T-helper 1 cell treated with Interleukin-12 subunit alpha and Interleukin-12 subunit beta and Interleukin-4 antibody, amounts not matched to agents 30 μg/mL and 1 μg/mL, for 36 hours (primary cell): Measurements from ENCODE around the gene BAX.

Experiments
- H3K27ac Mint-ChIP-seq: one replicate; pipeline ENCODE4 v1.8.0; 2021; ENCODE audit warnings: mild to moderate bottlenecking, mixed read lengths
- H3K27me3 Mint-ChIP-seq: one replicate; pipeline ENCODE4 v1.8.0; 2021; ENCODE audit warnings: low read depth, mixed read lengths
- H3K36me3 Mint-ChIP-seq: one replicate; pipeline ENCODE4 v1.8.0; 2021; ENCODE audit warnings: low read depth, mixed read lengths
- H3K4me1 Mint-ChIP-seq: one replicate; pipeline ENCODE4 v1.8.0; 2021; ENCODE audit warnings: low read depth, mixed read lengths
- H3K4me3 Mint-ChIP-seq: one replicate; pipeline ENCODE4 v1.8.0; 2021; ENCODE audit warnings: mild to moderate bottlenecking, moderate library complexity, mixed read lengths
- H3K9me3 Mint-ChIP-seq: one replicate; pipeline ENCODE4 v1.8.0; 2021; ENCODE audit warnings: mixed read lengths

The BAX gene

DNA sequence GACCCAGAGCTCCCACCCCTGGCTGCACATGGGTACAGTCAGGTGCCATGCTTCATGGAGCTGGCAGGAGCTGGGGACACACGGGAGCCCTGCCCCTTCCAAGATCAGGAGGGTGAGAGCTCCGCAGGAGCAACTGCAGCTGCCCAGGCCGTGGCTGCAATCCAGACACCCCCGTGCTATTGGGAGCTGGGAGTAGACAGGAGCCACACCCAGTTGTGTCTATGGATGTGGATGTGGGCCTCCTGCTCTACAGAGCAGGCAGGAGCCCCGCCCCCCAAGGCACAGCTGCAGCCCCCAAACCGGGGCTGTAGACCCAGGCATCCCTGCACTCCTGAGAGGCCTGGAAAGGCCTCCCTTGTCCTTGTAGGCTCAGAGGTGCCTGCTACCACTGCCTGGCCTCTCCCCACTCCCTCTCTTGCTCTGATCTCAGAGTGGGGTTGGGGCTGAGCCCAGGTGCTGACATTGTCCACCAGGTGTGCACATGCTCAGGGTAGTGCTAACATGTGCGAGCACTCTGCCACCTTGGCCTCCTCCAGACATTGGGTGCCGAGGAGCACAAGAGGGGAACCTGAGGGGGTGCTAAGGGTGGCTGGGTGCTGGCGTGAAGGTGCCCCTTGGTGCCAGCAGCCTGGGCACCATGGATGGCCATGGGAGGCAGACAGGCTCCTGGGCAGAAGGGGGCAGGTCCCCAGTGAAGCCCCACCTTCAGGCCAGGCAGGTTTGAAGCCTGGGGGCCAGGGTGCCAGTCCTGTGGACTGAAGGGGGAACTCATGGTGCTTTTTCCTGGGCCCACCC lies 8.0 kb upstream of the BAX start:
- Mint-ChIP-seq H3K4me3 (no peak overlapping the region), H3K36me3 (no peaks in the 10 kb centered on the region), H3K27me3 (no peaks in the 10 kb centered on the region), H3K27ac (no peak overlapping the region), H3K4me1 (no peaks in the 10 kb centered on the region), H3K9me3 (peaks cover 4% of the 10 kb centered on the region)

DNA sequence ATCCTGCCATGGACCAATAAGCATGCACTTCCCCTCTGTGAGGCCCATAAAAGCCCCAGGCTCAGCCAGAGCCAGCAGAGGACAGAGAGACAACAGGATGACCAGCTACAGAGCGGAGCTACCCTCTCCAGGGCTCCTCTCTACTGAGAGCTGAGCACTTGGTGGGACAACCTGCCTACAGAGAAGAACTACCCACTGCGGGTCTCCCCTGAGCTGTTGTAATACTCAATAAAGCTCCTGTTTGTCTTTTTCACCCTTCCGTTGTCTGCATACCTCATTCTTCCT lies 7.5 kb upstream of the BAX start:
- no peak overlapping the region for H3K4me3 Mint-ChIP-seq
- H3K27ac Mint-ChIP-seq = no peak overlapping the region
- H3K27me3 Mint-ChIP-seq = no peaks in the 10 kb centered on the region
- no peaks in the 10 kb centered on the region for H3K4me1 Mint-ChIP-seq
- H3K9me3 Mint-ChIP-seq = peaks cover 4% of the 10 kb centered on the region
- H3K36me3 Mint-ChIP-seq = no peaks in the 10 kb centered on the region

DNA sequence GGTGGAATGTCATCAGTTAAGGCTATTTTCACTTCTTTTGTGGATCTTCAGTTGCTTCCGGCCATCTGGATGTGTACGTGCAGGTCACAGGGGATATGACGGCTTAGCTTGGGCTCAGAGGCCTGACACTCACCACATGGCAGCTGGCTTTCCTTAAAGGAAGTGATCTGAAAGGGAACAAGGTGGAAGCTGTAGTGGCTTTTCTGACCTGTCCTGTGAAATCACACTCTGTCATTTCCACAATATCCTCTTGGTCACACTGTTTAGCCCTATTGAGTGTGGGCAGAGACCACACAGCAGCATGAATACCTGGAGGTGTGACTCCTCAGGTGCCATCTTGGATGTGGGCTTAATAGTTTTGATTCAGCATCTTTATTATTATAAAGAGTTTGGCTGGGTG lies 4.5 kb upstream of the BAX start:
- Mint-ChIP-seq H3K4me3 (no peak overlapping the region), H3K9me3 (peaks cover 4% of the 10 kb centered on the region), H3K27ac (no peak overlapping the region), H3K36me3 (no peaks in the 10 kb centered on the region), H3K27me3 (no peaks in the 10 kb centered on the region), H3K4me1 (peaks cover 4% of the 10 kb centered on the region)

GRCh38 chr19:48950830-48951519 lies 3.7 kb upstream of the BAX start:
- H3K9me3 Mint-ChIP-seq = peaks cover 4% of the 10 kb centered on the region
- no peak overlapping the region for H3K4me3 Mint-ChIP-seq
- peaks cover 2% of the 10 kb centered on the region for H3K36me3 Mint-ChIP-seq
- no peaks in the 10 kb centered on the region for H3K27me3 Mint-ChIP-seq
- H3K27ac Mint-ChIP-seq = no peak overlapping the region
- H3K4me1 Mint-ChIP-seq = peaks cover 6% of the 10 kb centered on the region

GRCh38 chr19:48953141-48953540 lies 1.5 kb upstream of the BAX start:
- no peak overlapping the region for H3K27ac Mint-ChIP-seq
- peaks cover 14% of the 10 kb centered on the region for H3K4me1 Mint-ChIP-seq
- H3K4me3 Mint-ChIP-seq = no peak overlapping the region
- H3K27me3 Mint-ChIP-seq = no peaks in the 10 kb centered on the region
- peaks cover 20% of the 10 kb centered on the region for H3K36me3 Mint-ChIP-seq
- no peaks in the 10 kb centered on the region for H3K9me3 Mint-ChIP-seq

DNA sequence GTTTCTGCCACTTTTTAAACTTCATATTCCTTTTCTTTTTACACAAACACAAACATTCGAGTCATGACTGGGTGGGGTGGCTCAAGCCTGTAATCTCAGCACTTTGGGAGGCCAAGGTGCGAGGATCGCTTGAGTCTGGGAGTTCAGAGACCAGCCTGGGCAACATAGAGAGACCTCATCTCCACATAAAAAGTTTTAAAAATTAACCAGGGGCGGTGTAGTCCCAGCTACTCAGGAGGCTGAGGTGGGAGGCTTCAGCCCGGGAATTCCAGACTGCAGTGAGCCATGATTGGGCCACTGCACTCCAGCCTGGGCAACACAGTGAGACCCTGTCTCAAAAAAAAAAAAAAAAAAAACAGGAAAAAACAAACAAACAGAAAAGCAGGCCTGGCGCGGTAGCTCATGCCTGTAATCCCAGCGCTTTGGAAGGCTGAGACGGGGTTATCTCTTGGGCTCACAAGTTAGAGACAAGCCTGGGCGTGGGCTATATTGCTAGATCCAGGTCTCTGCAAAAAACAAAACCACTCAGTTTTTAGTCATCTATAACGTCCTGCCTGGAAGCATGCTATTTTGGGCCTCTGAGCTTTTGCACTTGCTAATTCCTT lies 583 bp upstream of the BAX start:
- Mint-ChIP-seq H3K36me3 (peaks cover 26% of the 10 kb centered on the region), H3K27ac (peak overlapping the region; percentile 91), H3K9me3 (no peaks in the 10 kb centered on the region), H3K27me3 (no peaks in the 10 kb centered on the region), H3K4me1 (peaks cover 18% of the 10 kb centered on the region), H3K4me3 (peak overlapping the region; percentile 89)

- no peaks in the 10 kb centered on the region for H3K9me3 Mint-ChIP-seq
- peaks cover 28% of the 10 kb centered on the region for H3K36me3 Mint-ChIP-seq
- peak overlapping the region; percentile 93 for H3K4me3 Mint-ChIP-seq
- peaks cover 23% of the 10 kb centered on the region for H3K4me1 Mint-ChIP-seq
- peak overlapping the region; percentile 87 for H3K27ac Mint-ChIP-seq
- H3K27me3 Mint-ChIP-seq = no peaks in the 10 kb centered on the region
Measured at GRCh38 chr19:48955308-48955958, 758 bp downstream of the BAX start.

GRCh38 chr19:48958006-48958405 lies 3.3 kb downstream of the BAX start:
- H3K9me3 Mint-ChIP-seq = no peaks in the 10 kb centered on the region
- H3K4me3 Mint-ChIP-seq = peak overlapping the region; percentile 17
- H3K36me3 Mint-ChIP-seq = peaks cover 38% of the 10 kb centered on the region
- peaks cover 32% of the 10 kb centered on the region for H3K4me1 Mint-ChIP-seq
- H3K27me3 Mint-ChIP-seq = no peaks in the 10 kb centered on the region
- H3K27ac Mint-ChIP-seq = peak overlapping the region; percentile 39

DNA sequence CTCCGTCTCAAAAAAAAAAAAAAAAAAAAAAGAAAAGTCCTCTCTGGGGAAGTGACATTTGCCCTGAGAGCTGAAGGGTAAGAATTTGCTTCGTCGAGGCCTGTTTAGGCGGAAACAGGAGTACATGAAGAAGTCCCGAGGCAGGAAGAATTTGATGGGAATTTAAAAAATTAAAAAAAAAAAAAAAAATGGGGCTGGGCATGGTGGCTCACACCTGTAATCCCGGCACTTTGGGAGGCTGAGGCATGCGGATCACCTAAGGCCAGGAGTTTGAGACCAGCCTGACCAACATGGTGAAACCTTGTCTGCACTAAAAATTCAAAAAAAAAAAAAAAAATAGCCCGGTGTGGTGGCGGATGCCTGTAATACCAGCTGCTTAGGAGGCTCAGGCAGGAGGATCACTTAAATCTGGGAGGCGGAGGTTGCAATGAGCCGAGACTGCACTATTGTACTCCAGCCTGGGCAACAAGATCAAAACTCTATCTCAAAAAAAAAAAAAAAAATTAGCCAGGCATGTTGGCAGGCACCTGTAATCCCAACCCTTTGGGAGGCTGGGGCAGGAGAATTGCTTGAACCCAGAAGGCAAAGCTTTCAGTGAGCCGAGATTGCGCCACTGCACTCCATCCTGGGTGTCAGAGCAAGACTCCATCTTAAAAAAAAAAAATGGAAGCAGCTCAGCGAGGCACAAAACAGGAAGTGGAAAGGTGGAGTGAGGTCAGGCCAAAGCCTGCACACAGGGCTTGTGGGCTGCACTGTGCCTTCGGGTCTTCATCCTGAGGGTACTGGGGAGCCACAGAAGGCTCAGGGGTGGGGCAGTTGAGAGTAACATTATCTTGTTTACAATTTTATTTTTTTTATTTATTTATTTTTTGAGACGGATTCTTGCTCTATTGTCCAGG lies 4.9 kb downstream of the BAX start:
- Mint-ChIP-seq H3K4me3 (no peak overlapping the region), H3K9me3 (no peaks in the 10 kb centered on the region), H3K36me3 (peaks cover 38% of the 10 kb centered on the region), H3K27ac (peak overlapping the region; percentile 49), H3K27me3 (no peaks in the 10 kb centered on the region), H3K4me1 (peaks cover 41% of the 10 kb centered on the region)

- Mint-ChIP-seq H3K27me3 (no peaks in the 10 kb centered on the region), H3K4me3 (no peak overlapping the region), H3K4me1 (peaks cover 46% of the 10 kb centered on the region), H3K27ac (peak overlapping the region; percentile 74), H3K9me3 (no peaks in the 10 kb centered on the region), H3K36me3 (peaks cover 41% of the 10 kb centered on the region)
Measured at GRCh38 chr19:48961051-48961649, 6.5 kb downstream of the BAX start.

DNA sequence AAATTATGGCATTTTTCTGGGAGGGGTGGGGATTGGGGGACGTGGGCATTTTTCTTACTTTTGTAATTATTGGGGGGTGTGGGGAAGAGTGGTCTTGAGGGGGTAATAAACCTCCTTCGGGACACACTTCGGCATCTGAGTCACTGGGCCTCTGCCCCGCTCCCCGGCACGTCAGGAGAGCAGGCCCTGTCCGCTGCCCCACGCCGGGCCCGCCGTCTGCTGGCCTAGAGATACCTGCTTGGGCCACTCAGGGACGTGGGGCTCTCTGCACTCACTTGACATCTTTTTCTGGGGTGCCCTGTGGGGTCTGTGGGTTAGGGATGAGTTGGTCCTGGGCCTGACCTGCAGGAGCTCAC lies 7.0 kb downstream of the BAX start:
- Mint-ChIP-seq H3K4me3 (peak overlapping the region; percentile 43), H3K36me3 (peaks cover 43% of the 10 kb centered on the region), H3K27me3 (no peaks in the 10 kb centered on the region), H3K4me1 (peaks cover 47% of the 10 kb centered on the region), H3K9me3 (no peaks in the 10 kb centered on the region), H3K27ac (peak overlapping the region; percentile 96)

DNA sequence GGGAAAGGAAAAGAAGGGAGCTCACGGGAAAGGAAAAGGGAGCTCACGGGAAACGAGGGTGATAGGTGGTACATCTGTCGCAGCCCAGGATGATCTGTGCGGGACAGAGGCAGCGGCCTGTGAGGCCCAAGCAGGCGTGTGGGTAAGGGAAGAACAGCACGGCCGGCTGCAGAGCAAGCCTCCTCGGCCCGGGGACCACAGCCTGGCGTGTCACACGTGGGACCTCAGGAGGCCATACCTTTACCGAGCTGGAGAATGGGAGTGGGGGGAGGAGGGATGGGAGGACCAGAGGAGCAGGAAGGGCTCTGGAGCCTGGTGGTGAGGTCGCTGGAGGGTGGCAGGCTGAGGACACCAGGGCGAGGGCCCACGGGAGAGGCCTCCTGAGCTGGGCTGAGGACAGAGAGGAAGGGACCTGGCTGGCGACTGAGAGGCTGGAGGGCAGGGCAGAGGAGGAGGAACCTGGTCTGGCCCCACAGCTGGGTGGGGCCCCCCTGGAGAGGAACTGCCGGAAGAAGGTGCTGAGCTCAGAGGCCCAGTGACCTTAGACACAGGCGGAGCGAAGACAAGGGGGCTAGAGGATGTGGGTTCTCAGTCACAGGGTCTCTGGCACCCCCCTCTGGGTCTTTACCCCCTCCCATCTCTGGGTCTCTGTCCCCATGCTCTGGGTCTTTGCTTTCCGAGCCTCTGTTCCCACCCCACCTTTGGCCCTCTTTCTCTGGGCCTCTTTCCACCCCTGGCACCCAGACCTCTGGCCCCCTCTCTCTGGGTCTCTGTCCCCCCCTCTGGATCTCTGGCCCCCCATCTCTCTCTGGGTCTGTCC lies 7.6 kb downstream of the BAX start:
- Mint-ChIP-seq H3K9me3 (no peaks in the 10 kb centered on the region), H3K36me3 (peaks cover 41% of the 10 kb centered on the region), H3K27ac (peak overlapping the region; percentile 96), H3K27me3 (no peaks in the 10 kb centered on the region), H3K4me3 (peak overlapping the region; percentile 59), H3K4me1 (peaks cover 45% of the 10 kb centered on the region)

DNA sequence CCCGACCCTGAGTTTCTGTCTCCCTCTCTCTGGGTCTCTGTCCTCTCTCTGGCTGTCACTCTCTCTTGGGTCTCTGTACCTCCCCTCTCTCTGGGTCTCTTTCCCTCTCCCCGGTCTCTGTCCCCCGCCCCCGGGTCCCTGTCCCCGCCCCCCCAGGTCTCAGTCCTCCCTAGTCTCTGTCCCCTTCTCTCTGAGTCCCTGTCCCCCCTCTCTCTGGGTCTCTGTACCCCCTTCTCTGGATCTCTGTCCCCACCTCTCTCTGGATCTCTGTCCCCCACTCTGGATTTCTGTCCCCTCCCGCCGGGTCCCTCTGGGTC lies 8.1 kb downstream of the BAX start:
- peak overlapping the region; percentile 98 for H3K4me3 Mint-ChIP-seq
- peaks cover 47% of the 10 kb centered on the region for H3K4me1 Mint-ChIP-seq
- no peaks in the 10 kb centered on the region for H3K9me3 Mint-ChIP-seq
- peaks cover 37% of the 10 kb centered on the region for H3K36me3 Mint-ChIP-seq
- peak overlapping the region; percentile 96 for H3K27ac Mint-ChIP-seq
- H3K27me3 Mint-ChIP-seq = no peaks in the 10 kb centered on the region
